Retina (tissue), 1 donor: ENCODE results near the gene ECE1.
"Not testable (repeated sequence)": the region's sequence is repeated elsewhere in the genome, so short reads cannot be mapped to it uniquely, and the experiment has no call there.

Source experiments
- DNase-seq: peaks from one replicate; pipeline ENCODE4 v3.0.0-alpha.2; 2016

ECE1 gene

DNA sequence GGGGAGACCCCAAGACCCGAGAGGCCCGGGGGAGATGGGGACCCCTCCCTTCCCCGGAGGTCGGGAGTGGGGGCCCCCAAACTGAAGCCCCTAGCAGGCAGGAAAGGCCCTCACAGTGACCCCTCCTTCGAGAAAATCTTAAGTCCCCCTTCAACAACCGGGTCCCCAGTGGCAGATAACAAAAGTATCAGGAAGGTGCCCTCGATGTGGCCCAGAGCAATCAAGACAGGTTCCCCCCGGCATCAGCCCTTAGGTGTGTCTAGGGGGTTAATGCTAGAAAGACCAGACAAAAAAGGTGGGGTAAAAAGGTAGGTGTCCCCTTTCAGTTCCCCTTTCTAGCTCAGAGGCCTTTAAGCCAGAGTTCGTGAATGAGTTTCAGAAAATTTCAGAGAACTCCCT lies 282 bp upstream of the ECE1 start:
- DNase-seq, result no peak

DNA sequence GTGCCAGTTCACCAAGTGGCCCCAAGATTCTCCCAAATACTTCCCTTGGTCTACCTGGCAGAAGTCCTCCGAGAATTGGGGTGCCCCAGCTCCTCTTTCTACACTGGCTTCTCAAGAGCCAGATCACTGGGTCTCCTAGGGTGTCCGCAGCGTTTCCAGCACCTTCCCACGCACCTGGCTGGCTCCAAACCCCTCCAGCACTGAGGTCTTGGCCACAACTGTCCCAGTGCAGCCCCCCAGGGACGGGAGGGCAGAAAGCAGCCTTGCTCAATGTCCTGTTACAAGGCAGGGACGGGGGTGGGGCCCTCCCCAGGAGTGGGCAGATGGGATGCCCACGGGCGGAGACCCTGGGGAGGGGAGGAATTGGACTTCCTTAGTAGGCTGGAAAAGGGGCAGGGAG lies 1.1 kb downstream of the ECE1 start:
- DNase-seq, result no peak

DNA sequence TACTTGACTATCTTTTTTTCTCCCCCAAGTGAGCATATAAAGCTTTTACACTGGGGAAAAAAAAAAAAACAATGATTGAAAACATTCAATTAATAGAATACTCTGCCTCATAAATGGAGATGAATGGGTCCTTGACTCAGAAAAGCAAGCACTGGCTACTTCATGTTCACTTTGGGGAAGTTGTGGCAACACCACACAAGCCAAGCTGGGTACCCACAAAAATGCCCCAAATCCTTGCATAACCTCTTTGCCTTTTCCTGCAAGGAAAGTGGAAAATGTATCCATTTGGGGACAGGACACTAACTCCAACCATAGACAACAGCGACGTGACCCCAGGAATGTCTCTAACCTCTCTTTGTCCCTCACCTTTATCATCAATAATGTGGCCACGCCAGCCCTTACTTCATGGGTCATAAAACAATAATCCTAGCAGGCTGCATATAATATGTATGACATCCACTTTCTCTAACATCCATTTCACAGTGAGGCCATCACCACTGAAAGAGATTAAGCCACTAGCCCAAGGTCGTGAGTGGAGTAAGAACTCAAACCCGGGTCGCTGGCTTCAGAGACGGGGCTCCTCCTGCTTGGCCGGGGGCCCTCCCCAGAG lies 2.3 kb downstream of the ECE1 start:
- no peak for DNase-seq

DNA sequence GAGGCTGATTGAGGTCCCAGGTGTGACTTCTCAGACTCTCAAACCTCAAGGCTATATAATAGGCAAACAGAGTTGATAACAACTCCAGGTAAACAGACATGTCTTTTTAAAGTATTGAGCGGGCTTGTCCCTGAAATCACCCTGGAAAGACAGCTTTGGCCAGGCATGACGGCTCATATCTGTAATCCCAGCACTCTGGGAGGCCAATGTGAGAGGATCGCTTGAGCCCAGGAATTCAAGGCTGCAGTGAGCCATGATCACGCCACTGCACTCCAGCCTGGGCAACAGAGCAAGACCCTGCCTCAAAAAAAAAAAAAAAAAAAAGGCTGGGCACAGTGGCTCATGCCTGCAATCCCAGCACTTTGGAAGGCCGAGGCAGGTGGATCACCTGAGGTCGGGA lies 4.9 kb downstream of the ECE1 start:
- not testable (repeated sequence) for DNase-seq

DNA sequence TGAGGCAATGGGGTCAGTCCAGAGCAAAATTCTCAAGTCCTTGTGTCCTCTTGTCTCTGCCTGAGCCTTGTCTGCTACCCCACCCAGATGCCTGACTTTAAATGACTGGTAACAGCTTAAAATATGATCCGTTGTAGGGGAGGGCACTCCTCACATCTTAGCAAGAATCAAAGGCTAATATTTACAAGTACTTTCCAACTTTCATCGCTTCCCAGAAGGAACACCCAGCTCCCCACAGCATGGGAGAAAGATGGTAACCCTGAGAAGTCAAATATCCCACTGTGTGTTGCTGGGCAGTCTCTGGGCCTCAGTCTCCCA lies 5.2 kb downstream of the ECE1 start:
- no peak for DNase-seq

DNA sequence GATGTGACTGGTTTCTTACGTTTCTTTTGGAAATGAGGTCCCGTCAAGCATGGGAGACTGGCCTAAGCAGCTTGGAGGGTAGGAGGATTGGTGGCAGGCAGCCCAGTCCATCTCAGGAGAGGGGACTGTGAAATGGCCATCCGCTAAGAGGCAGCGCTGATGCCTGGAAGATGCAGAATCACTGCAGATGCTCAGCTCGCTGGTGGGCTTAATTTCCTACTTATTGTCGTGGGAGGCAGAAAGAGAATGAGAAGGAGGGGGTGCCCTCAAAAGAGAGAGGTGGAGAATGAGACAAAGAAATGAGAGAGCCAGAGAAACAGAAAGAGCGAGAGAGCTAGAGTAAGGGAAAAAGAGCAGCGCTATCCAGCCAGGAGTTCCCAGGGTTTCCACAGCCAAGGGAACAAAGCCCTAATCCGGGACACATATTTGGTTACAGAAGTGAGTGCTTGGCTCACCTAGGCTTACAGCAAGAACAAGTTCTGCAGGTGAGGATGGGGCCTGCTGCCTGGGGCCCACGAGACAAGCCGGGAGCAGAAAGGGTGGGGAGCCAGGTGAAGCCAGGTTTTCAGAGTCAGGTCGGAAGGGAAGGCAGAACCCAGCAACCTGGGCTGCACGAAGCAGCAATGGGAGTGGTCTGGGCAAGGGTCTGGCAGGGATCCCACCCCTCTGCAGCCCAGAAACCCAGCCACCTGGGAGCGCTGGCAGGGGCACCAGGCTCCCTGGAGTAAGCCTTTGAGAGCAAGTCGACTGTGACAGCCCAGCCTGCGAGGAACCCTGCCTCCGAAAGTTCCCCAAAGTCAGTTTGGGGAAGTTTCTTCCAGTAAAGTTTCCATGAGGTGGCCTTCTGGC lies 5.8 kb downstream of the ECE1 start:
- no peak for DNase-seq

DNA sequence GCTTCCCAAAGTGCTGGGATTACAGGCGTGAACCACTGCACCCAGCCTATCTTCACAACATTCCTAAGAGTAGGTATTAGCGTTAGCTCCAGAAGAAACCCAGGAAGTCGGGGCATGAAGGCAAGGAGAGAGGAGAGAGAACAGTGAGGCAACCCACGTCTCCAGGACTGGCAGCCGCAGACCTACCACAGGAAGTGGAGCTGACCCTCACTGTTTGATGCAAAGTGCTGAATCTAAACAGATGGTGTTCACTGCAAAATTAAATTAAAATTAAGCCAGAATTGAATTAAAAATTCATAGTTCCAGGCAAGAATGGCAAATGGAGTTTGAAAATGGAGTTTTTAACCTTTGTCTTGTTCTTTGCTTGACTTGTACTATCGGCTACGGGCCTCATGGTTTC lies 6.7 kb downstream of the ECE1 start:
- DNase-seq, result no peak

DNA sequence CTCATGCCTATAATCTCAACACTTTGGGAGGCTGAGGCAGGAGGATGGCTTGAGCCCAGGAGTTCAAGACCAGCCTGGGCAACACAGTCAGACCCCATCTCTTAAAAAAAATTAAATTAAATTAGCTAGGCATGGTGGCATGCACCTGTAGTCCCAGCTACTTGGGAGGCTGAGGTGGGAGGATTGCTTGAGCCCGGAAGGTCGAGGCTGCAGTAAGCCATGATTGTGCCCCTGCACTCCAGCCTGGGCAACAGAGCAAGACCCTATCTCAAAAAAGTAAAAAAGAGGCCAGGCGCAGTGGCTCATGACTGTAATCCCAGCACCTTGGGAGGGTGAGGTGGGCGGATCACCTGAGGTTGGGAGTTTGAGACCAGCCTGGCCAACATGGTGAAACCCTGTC lies 8.2 kb downstream of the ECE1 start:
- DNase-seq, result not testable (repeated sequence)

DNA sequence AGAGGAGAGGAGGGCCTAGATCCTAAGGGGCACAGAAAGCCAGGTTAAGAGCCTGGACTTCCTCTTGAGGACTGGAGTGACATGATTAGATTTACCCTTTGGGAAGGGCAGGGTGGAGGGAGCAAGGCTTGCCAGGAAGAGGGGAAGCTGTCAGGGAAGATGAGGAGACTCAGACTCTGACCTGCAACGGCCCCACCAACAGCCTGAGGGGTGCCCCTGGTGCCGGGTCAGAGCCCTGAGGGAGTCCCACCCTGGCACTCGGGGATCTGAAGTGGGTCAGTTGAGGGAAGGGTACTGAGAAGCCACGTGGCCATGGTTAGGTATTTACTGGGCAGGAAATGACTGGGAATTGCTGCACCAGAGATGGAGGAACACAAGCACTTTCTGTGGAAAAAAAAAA lies 9.8 kb downstream of the ECE1 start:
- no peak for DNase-seq

DNA sequence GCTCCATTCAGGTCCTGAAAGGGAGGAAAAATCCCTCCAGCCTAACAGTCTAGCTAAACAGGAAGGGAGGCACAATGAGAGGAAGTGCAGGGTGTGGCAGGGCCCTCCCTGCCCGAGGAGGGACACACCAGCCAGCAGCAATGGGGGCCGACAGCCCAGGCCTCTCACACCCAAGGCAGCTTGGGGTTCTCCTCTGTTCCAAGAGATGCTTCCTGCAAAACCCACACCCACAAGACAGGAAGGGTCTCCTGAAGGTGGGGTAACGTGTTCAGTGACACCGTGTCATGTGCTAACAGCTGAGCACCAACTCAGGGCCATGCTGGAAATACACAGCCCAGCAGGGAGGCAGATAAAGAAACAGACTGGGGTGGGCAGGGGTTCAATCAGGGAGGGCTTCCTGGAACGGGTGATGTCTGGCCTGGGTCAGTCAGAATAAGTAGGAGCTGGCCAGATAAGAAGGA lies 10.2 kb downstream of the ECE1 start:
- DNase-seq, result no peak

DNA sequence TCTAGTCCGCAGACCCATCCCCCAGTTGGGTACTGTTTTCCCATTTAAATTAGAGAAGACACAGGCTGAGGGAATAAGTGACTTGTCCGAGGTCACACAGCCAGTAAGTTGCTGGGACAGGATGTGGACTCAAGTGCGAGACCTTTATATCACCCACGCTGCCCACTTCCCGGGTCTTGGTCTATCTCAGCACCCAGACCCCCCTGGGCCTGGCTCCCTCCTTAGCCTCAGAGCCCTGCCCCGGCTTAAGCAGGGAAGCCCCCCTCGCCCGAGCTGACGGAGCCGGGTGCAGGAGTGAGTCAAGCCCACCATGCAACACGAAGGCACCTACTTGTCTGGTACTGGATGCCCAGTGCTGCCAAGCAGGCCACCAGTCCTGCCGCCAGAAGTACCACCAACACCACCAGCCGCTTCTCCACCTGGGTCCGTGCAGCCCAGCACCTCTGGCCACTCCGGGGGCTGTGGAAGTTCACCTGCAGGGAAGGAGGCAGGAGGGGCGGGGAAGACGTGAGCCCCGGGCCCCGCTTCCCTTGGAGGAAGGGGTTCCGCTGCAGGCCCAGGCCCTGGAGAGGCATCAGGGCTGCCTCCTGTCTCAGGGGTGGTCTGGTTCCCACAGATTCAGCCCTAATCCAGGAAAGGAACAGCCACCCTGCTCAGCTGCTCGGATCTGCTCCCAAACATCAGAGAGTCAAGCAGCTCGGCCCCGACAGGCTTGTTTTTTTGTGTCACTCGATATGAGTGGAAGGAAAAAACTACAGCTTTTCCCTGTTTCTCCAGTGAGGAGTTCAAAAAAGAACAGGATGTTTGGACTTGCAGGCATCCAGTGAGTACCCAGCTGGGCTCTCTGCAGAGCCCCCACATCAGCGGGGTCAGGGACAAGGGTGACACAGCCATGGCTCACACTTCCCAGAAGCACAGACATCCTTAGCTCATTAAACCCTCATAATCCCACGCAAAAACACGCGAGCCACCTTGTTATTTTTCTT lies 11.1 kb downstream of the ECE1 start:
- no peak for DNase-seq

DNA sequence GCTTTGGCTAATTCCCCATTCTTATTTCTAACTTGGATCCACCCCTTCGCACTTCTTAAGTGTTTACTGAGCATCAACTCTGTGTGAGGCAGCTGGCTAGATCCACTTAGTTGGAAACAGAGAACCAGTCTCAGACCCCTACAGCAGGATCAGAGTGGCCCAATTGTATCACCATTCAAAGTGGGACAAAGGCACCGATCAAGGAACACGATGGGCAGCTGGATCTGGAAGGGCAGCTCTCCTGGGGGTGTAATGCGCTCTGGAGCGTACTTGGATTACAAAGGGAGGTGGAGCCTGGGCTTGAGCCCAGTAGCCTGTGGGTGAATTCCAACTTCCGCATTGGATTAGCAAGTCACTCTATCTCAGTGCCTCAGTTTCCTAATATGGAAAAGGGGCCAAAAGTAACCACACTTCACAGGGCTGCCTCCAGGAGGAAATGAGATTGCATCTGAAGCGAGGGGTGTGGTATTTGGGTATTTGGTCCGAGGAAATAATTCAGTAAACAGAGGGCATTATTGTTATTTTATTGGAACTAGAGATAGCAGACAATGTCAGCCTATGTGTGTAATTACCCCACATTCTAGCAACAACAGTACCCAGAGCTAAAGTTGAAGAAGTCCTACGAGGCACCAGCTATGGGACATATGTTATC lies 11.9 kb downstream of the ECE1 start:
- no peak for DNase-seq

DNA sequence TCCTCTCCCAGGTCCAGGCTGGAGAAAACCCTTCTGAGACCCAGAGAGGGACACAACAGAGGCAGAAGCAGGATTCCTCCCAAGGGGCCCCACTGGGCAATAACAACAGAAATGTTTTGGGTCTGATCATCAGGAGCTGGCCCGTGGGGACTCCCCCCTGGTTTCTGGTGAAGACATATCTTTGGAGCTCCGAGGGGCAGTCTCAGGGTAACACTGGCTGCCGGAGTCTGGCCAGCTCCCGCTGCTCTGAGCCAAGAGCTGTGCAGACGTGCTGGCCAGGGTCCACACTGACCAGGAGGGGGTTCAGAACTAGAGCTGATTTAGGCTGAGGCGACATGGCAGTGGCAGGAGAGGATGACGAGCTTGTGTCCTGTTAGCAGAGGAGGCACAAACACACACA lies 13.1 kb downstream of the ECE1 start:
- DNase-seq, result no peak

DNA sequence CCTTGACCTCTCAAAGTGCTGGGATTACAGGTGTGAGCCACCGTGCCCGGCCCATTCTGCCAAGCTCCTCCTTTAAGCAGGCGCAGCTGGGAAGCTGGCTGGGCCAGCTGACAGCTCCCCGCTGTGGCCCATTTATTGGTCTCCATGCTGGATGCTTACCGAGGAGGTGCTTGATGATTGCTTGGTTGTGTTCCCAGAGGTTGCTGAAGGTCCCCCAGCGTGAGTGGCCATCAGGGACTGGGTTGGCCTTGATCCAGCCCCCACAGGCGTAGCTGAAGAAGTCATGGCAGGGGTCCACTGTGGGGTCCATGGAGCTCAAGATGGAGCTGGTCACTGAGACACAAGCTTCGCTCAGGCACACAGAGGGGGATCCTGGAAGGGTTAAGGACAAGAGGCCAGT lies 17.7 kb downstream of the ECE1 start:
- no peak for DNase-seq

DNA sequence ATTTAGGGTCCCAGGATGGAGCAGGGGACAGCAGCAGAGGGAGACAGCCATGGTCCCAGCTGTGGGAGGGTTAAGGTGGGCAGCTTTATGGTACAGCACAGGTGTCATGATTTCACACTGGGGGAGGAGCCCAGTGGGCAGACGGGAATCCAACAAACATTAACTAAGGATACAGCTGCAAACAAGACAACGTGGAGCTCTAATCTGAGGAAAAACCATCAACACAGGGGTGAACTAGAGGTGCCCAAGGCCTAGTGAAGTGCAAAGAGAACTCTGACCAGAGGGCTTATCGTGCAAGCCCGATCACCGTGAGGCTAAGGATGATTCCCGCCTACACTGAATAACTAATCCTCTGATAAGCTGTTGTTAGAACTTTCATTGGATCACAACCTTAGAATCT lies 18.7 kb downstream of the ECE1 start:
- DNase-seq, result no peak

DNA sequence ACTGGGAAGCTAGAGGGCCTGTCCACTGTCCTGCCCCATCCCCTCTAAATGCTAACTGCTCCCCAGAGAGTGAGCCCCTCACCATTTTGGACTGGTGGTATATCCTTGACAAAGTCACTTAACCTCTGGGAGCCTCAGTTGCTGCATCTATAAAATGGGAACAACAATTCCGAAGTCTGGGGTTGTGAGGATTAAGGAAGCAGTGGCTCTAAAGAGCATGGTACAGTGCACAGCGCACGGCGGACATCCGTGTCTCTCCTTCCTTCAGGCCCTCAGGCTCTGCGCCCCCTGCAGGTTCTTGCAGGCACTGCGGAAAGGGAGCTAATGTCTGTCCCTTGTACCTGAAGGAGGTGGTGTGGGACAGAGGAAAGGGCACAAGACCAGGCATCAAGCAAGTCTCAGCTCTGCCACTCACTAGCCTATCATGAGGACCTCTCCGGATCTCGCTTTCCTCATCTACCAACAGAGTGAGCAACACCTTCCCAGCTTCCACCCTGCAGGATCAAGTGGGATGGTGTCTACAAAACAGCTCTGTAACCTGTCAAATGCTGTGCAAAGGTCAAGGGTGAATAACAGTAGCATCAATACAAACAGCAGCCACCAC lies 20.1 kb downstream of the ECE1 start:
- DNase-seq, result peak; percentile 60

DNA sequence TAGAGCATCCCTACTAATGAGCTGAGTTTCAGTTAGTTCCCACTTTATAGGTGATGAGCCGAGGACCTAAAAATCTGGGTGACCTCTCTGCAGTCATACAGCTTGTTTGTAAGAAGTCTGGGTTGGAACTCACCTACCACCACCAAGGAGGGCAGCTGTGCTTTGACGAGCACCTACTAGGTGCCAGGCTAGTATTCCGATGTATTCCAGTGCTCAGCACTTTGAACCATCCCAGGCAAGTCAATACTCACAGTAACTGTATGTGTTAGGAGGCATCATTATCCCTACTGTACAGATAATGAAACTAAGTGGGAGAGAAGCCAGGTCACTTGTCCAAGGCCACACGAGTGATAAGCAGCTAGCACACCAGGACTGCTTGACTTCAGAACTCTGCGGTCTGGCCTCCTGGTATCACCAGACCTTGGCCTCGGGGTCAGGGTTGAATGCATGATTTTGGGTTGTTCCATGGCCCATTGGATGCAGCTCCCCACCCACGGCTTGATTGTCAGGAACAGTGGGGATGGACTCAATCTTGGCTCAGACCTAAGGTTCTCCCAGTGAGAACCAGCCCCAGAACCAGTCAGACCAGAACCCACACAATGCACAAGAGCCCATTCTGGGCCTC lies 20.7 kb downstream of the ECE1 start:
- DNase-seq, result no peak

DNA sequence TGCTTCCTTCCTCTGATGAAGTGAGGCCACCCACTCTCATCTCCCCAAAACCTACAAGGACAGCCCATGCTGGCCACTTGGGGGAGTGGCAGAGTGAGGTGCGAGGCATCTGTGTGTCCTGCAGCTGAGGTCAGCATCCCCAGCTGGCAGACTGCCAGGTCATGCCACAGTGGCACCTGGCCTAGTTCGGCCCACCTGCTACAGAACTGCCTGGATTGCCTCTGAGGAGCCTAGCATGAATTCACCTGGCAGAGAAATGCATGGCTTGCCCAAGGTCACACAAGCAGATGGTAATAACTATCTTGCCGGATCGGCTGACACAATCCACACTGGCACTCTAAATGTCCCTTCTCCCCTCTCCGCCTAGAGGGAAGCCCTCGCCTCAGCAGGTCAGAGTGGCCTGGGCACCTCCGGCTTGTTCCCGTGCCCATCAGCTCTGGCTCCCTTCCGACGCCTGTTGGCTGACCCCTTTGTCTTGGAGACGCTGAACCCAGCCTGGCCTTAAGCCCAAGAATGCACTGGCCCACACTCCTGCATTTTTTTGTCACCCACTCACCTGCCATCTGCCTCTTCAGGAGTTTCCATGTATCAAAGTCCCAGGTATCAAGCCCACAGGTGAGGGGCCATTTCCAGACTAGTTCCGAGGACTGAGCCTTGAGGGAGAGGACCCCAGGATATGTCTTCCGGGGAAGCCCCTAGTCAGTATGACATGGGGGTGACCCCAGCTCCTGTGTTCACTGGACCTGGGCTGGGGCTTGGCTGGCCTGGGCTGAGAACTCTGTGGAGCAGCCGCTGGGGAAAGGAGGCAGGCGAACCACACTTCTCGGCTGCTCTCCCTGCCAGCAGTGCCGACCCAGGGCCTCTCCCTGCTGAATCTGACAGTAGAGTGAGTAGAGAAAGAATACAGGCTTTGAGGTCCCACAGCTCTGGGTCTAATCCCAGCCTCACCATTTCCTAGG lies 21.7 kb downstream of the ECE1 start:
- no peak for DNase-seq

DNA sequence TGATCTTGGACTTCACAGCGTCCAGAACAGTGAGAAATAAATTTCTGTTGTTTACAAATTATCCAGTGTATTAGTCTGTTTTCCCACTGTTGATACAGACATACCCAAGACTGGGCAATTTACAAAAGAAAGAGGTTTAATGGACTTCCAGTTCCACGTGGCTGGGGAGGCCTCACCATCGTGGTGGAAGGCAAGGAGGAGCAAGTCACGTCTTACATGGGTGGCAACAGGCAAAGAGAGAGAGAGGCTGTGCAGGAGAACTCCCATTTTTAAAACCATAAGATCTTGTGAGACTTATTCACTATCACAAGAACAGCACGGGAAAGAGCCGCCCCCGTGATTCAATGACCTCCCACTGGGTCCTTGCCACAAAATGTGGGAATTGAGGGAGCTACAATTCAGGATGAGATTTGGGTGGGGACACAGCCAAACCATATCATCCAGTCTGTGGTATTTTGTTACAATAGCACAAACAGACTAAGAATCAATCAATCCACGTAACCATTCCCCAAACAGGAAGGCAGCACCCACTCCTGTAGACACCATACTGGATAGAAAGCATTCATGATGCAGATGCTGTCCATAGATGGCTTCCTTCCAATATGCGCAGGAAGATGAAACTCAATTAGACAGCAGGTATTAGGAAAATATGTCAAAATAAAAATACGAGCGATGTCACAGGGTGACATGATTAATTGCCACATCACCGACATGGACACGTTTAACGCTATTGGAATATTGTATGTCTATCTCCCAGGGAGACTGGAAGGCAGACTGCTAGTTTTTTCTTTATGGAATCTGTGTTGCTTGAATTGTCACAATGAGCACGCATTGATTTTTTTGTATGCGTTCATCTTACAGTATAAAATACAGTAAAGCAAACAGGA lies 22.8 kb downstream of the ECE1 start:
- DNase-seq, result no peak
